Upper lobe of left lung (tissue), 4 donors: ENCODE data around the gene BPI.

Source experiments
- CTCF ChIP-seq, 6 experiments: fragments of 450-650 bp in 4 of 6; fragments of 200-600 bp in 2 of 6; sonication (generic) in 2 of 6; IDR thresholded peaks; one replicate each; pipeline ENCODE4 v1.5.1; 2016 to 2019; ENCODE audit warnings: antibody characterized with exemption in 6 of 6
- POLR2A ChIP-seq, 4 donors: fragments of 450-650 bp; IDR thresholded peaks; one replicate each; pipeline ENCODE4 v1.5.1; 2016 to 2017; ENCODE audit warnings: antibody characterized with exemption in 4 of 4, mild to moderate bottlenecking in 2 of 4
- POLR2AphosphoS5 ChIP-seq, 2 donors: sonication (generic); formaldehyde crosslinking; IDR thresholded peaks; one replicate each; pipeline ENCODE4 v1.5.1; 2017; ENCODE audit warnings: antibody characterized with exemption in 2 of 2

- TF ChIP-seq POLR2A (IDR thresholded peaks at IDR 0.05) (no peak), CTCF (IDR thresholded peaks at IDR 0.05) (no peak), POLR2AphosphoS5 (IDR thresholded peaks at IDR 0.05) (no peak)
Measured at GRCh38 chr20:38325167-38325566, 21.2 kb downstream of the BPI start.
